Measurements from ENCODE around the gene ECEL1.

The ECEL1 gene

DNA sequence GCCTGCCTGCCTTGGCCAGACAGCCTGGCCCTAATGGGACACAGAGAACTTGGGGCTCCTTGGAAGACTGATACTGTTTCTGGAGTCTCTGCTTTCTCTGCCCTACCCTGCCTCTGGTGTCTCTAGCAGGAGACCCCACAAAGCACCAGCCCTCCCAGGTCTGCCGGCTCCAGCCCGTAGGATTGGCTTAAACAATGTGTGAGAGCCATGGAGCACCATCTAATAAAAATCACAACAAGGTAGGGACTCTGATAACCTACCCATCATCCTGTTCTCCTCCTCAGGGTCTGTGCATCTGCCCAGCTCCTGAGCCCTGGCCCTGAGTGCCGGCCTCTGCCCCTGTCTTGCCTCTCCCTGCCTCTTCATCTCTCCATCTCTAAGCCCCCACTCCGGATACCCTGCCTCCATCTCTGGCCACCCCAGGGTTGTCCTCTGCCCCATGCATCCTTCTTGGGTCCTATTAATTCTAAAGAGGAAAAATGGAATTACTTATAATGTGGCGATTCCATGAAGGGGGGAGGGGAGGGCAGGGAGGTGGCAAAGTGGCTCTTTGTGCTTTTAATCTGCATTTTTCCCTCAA lies 1.2 kb upstream of the ECEL1 start:
- no peak for DNase-seq (ENCODE audit: low read depth, low spot score)
- in situ Hi-C loops (cut with HindIII; ENCODE audit: low sequenced_read_pairs), result no loop called here
- H3K4me3 ChIP-seq (ENCODE audit: low read depth, low read length), result no peak overlapping the region
- TF ChIP-seq CTCF (IDR thresholded peaks at IDR 0.05; ENCODE audit: low read depth, low read length), result no peak

DNA sequence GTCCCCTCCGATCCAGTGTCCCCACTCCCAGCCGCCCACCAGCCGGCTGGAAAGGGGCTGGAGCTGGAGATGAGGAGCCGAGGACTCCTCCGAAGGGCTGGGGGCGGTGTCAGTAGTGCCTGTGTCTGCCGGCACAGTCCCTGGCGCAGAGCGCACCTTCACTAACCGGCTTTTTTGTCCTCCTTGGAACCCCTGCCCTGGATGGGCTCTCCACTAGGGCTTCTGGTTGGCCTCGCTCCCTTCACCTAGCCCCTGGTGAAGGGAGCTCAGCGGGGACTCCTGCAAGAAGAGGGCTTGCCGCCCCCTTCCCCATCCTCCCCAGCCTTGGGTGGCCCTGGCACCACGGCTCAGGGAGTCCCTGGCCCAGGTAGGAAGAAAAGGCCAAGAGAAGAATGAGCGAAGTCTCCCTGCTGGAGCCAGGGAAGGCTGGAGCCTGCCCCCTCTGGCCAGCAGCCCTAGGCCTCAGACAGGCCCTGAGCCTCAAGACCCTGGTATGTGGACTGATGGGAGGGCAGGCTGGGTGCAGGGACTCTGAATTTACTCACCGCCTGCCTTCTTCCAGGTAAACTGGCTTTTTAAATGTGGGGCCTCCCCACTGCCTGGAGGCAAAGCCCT lies 570 bp upstream of the ECEL1 start:
- no peak overlapping the region for H3K4me3 ChIP-seq (ENCODE audit: low read depth, low read length)
- in situ Hi-C loops (cut with HindIII; ENCODE audit: low sequenced_read_pairs), result no loop called here
- no peak for DNase-seq (ENCODE audit: low read depth, low spot score)
- no peak for TF ChIP-seq CTCF (IDR thresholded peaks at IDR 0.05; ENCODE audit: low read depth, low read length)

- no peak overlapping the region for H3K4me3 ChIP-seq (ENCODE audit: low read depth, low read length)
- no peak for DNase-seq (ENCODE audit: low read depth, low spot score)
- in situ Hi-C loops (cut with HindIII; ENCODE audit: low sequenced_read_pairs), result no loop called here
- no peak for TF ChIP-seq CTCF (IDR thresholded peaks at IDR 0.05; ENCODE audit: low read depth, low read length)
Measured at GRCh38 chr2:232486558-232487384, 863 bp downstream of the ECEL1 start.

- in situ Hi-C loops (cut with HindIII; ENCODE audit: low sequenced_read_pairs), result no loop called here
- no peak overlapping the region for H3K4me3 ChIP-seq (ENCODE audit: low read depth, low read length)
- TF ChIP-seq CTCF (IDR thresholded peaks at IDR 0.05; ENCODE audit: low read depth, low read length), result no peak
- DNase-seq (ENCODE audit: low read depth, low spot score), result no peak
Measured at GRCh38 chr2:232485757-232486557, 1.7 kb downstream of the ECEL1 start.

DNA sequence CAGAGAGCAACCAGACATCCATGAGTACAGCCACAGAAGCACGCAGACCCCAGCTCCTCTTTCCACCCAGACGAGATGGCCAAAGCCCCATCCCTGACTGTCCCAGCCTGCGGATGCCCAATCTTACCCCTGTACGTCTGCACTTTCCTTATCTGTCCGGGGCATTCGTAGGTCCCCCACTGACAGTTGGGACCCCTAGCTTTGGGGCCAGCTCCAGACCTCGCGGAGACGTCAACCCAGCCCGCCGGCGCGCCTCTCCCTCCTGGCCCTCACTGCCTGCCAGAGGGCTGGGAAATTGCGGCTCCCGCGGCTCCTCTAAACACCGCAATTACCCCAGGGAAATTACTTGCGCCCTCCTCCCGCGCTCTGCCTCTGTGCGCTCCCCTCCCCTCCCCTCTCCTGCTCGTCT lies 2.3 kb downstream of the ECEL1 start:
- TF ChIP-seq CTCF (IDR thresholded peaks at IDR 0.05; ENCODE audit: low read depth, low read length), result no peak
- H3K4me3 ChIP-seq (ENCODE audit: low read depth, low read length), result no peak overlapping the region
- in situ Hi-C loops (cut with HindIII; ENCODE audit: low sequenced_read_pairs), result no loop called here
- DNase-seq (ENCODE audit: low read depth, low spot score), result no peak

- TF ChIP-seq CTCF (IDR thresholded peaks at IDR 0.05; ENCODE audit: low read depth, low read length), result no peak
- in situ Hi-C loops (cut with HindIII; ENCODE audit: low sequenced_read_pairs), result no loop called here
- H3K4me3 ChIP-seq (ENCODE audit: low read depth, low read length), result no peak overlapping the region
- DNase-seq (ENCODE audit: low read depth, low spot score), result no peak
Measured at GRCh38 chr2:232484628-232485347, 2.8 kb downstream of the ECEL1 start.

All from astrocyte of the spinal cord (primary cell).